IMR-90 (cell line): ENCODE measurements around the gene RGL1. TPM values are rescaled to one million over a fixed set of nuclear protein-coding genes. Genes with fewer than 3 reads are reported as not detected.

Source experiments
- ATAC-seq: fragments of 200-7000 bp; cut with Tn5 transposase; 2 replicates; pipeline ENCODE4 v1.9.1; 2020; ENCODE audit warnings: low read depth, mild to moderate bottlenecking, moderate library complexity
- BruUV-seq: library from RNA; stranded (reverse); fragments of 400-500 nt; replicated peaks from 2 replicates; lab custom pipeline; 2021; lab: Mats Ljungman, UMichigan
- CTCF ChIA-PET: fragments of 300-600 bp; formaldehyde crosslinking; extraction: SDS; loops from one replicate; lab custom pipeline; 2021; ENCODE audit warnings: antibody characterized with exemption; lab: Yijun Ruan, JAX
- POLR2A ChIA-PET: fragments of 300-600 bp; sonication (Branson Sonifier 250); formaldehyde crosslinking; loops from one replicate; lab custom pipeline; 2022; ENCODE audit warnings: antibody characterized with exemption; ENCODE audit not compliant: unreplicated experiment; lab: Charles Lee
- DNase-seq: peaks from one replicate; pipeline ENCODE4 v3.0.0; 2013
- H2AFZ ChIP-seq: replicated peaks from 2 replicates; pipeline ENCODE3; 2013; ENCODE audit warnings: low read length, mild to moderate bottlenecking; ENCODE audit not compliant: poor library complexity
- H2AK5ac ChIP-seq: 2 replicates; pipeline ENCODE4 v1.6.1; 2013; ENCODE audit warnings: low read depth, low read length, inconsistent platforms
- H2AK9ac ChIP-seq: replicated peaks from 2 replicates; pipeline ENCODE3; 2013; ENCODE audit warnings: mild to moderate bottlenecking, low read depth, low read length, moderate library complexity; ENCODE audit not compliant: poor library complexity
- H2BK120ac ChIP-seq: 2 replicates; pipeline ENCODE4 v1.6.1; 2013; ENCODE audit warnings: low read depth, low read length, inconsistent platforms
- H2BK15ac ChIP-seq: 3 replicates; pipeline ENCODE4 v1.6.1; 2013; ENCODE audit warnings: low read depth, low read length, inconsistent platforms
- H2BK20ac ChIP-seq: 2 replicates; pipeline ENCODE4 v1.6.1; 2013; ENCODE audit warnings: low read depth, mild to moderate bottlenecking, inconsistent platforms, low read length, moderate library complexity
- H2BK5ac ChIP-seq: 2 replicates; pipeline ENCODE4 v1.6.1; 2013; ENCODE audit warnings: mild to moderate bottlenecking, low read depth, low read length, inconsistent platforms; ENCODE audit not compliant: poor library complexity, severe bottlenecking
- H3K14ac ChIP-seq: replicated peaks from 2 replicates; pipeline ENCODE4 v1.6.1; 2013; ENCODE audit warnings: low read depth, low read length, inconsistent platforms
- H3K18ac ChIP-seq: 2 replicates; pipeline ENCODE4 v1.6.1; 2013; ENCODE audit warnings: low read depth, low read length, control low read depth
- H3K23ac ChIP-seq: 2 replicates; pipeline ENCODE4 v1.6.1; 2013; ENCODE audit warnings: low read depth, low read length, inconsistent platforms
- H3K27ac ChIP-seq: 2 replicates; pipeline ENCODE4 v1.5.1; 2013; ENCODE audit warnings: mild to moderate bottlenecking, control low read depth, low read length; ENCODE audit not compliant: insufficient read depth
- H3K27me3 ChIP-seq: 2 replicates; pipeline ENCODE4 v1.6.1; 2013; ENCODE audit warnings: low read length; ENCODE audit not compliant: control insufficient read depth, insufficient read depth
- H3K36me3 ChIP-seq: 2 replicates; pipeline ENCODE4 v1.6.1; 2013; ENCODE audit warnings: low read length, mixed read lengths; ENCODE audit not compliant: control insufficient read depth, insufficient read depth
- H3K4ac ChIP-seq: 2 replicates; pipeline ENCODE4 v1.6.1; 2013; ENCODE audit warnings: low read depth, low read length, inconsistent platforms
- H3K4me1 ChIP-seq: 2 replicates; pipeline ENCODE4 v1.6.1; 2013; ENCODE audit warnings: low read length, mixed read lengths; ENCODE audit not compliant: control insufficient read depth, insufficient read depth
- H3K4me2 ChIP-seq: 2 replicates; pipeline ENCODE4 v1.6.1; 2013; ENCODE audit warnings: low read depth, mild to moderate bottlenecking, control low read depth, low read length, moderate library complexity
- H3K4me3 ChIP-seq: 2 replicates; pipeline ENCODE4 v1.5.1; 2013; ENCODE audit warnings: low read depth, mild to moderate bottlenecking, control low read depth, low read length, moderate library complexity; ENCODE audit not compliant: insufficient read depth
- H3K56ac ChIP-seq: 2 replicates; pipeline ENCODE4 v1.6.1; 2013; ENCODE audit warnings: low read length, inconsistent platforms; ENCODE audit not compliant: insufficient read depth; ENCODE audit errors: extremely low read depth
- H3K79me1 ChIP-seq, 2 experiments: 2 replicates each; pipeline ENCODE4 v1.6.1; 2013; ENCODE audit warnings: low read length in 2 of 2, inconsistent platforms in 1 of 2, low read depth in 1 of 2
- H3K9ac ChIP-seq: 2 replicates; pipeline ENCODE4 v1.6.1; 2013; ENCODE audit warnings: low read depth, low read length, control low read depth
- H3K9me1 ChIP-seq: 2 replicates; pipeline ENCODE4 v1.6.1; 2013; ENCODE audit warnings: low read length, inconsistent platforms; ENCODE audit not compliant: insufficient read depth
- H3K9me3 ChIP-seq: 2 replicates; pipeline ENCODE4 v1.6.1; 2013; ENCODE audit warnings: low read length; ENCODE audit not compliant: control insufficient read depth, insufficient read depth
- H4K20me1 ChIP-seq: 2 replicates; pipeline ENCODE4 v1.6.1; 2013; ENCODE audit warnings: low read length, inconsistent platforms; ENCODE audit not compliant: insufficient read depth
- H4K5ac ChIP-seq: 2 replicates; pipeline ENCODE4 v1.6.1; 2013; ENCODE audit warnings: mild to moderate bottlenecking, low read depth, low read length, control low read depth
- H4K8ac ChIP-seq, 2 experiments: 2 replicates each; pipeline ENCODE4 v1.6.1; 2013; ENCODE audit warnings: low read depth in 2 of 2, low read length in 2 of 2, control low read depth in 1 of 2, inconsistent platforms in 1 of 2
- H4K91ac ChIP-seq: 2 replicates; pipeline ENCODE4 v1.6.1; 2013; ENCODE audit warnings: low read depth, low read length, inconsistent platforms; ENCODE audit not compliant: insufficient read depth
- BHLHE40 ChIP-seq: fragments of 150-350 bp; IDR thresholded peaks from 2 replicates; pipeline ENCODE4 v1.6.1; 2016; ENCODE audit warnings: mild to moderate bottlenecking, low read depth, low read length
- CHD1 ChIP-seq: IDR thresholded peaks from 2 replicates; pipeline ENCODE4 v1.6.1; 2012; ENCODE audit warnings: low read depth, low read length, improper control_type of control experiment
- CTCF ChIP-seq: conservative IDR thresholded peaks from 2 replicates; pipeline ENCODE4 v1.5.1; 2012; ENCODE audit warnings: mild to moderate bottlenecking, low read depth, low read length, improper control_type of control experiment
- ELK1 ChIP-seq: fragments of 150-350 bp; IDR thresholded peaks from 2 replicates; pipeline ENCODE4 v1.6.1; 2016; ENCODE audit warnings: low read depth, mild to moderate bottlenecking, low read length, moderate library complexity, borderline replicate concordance
- FOS ChIP-seq: fragments of 150-350 bp; IDR thresholded peaks from 2 replicates; pipeline ENCODE4 v1.6.1; 2016; ENCODE audit warnings: low read depth, low read length
- MAFK ChIP-seq: IDR thresholded peaks from 2 replicates; pipeline ENCODE4 v1.6.1; 2012; ENCODE audit warnings: low read depth, low read length, improper control_type of control experiment
- MAZ ChIP-seq: IDR thresholded peaks from 2 replicates; pipeline ENCODE4 v1.6.1; 2012; ENCODE audit warnings: low read depth, mild to moderate bottlenecking, low read length, improper control_type of control experiment, moderate library complexity, borderline replicate concordance
- MXI1 ChIP-seq: IDR thresholded peaks from 2 replicates; pipeline ENCODE4 v1.6.1; 2012; ENCODE audit warnings: low read depth, mild to moderate bottlenecking, low read length, moderate library complexity, borderline replicate concordance
- NFE2L2 ChIP-seq: fragments of 150-350 bp; IDR thresholded peaks from 2 replicates; pipeline ENCODE4 v1.6.1; 2016; ENCODE audit warnings: low read depth, mild to moderate bottlenecking, low read length
- POLR2A ChIP-seq: IDR thresholded peaks from 2 replicates; pipeline ENCODE4 v1.6.1; 2012; ENCODE audit warnings: mild to moderate bottlenecking, low read depth, low read length
- RCOR1 ChIP-seq: IDR thresholded peaks from 2 replicates; pipeline ENCODE4 v1.6.1; 2012; ENCODE audit warnings: mild to moderate bottlenecking, low read length, improper control_type of control experiment; ENCODE audit not compliant: insufficient replicate concordance
- RFX5 ChIP-seq: IDR thresholded peaks from 2 replicates; pipeline ENCODE4 v1.8.0; 2012; ENCODE audit warnings: low read depth, mild to moderate bottlenecking, low read length, moderate library complexity
- SMC3 ChIP-seq: fragments of 150-350 bp; IDR thresholded peaks from 2 replicates; pipeline ENCODE4 v1.6.1; 2016; ENCODE audit warnings: low read depth, mild to moderate bottlenecking, antibody characterized with exemption, low read length, moderate library complexity
- USF2 ChIP-seq: fragments of 150-350 bp; IDR thresholded peaks from 2 replicates; pipeline ENCODE4 v1.6.1; 2017; ENCODE audit warnings: mild to moderate bottlenecking, antibody characterized with exemption, low read length, low read depth
- whole genome bisulfite sequencing, 2 experiments: methylation state at CpG; one replicate each; pipeline versions ENCODE4 v1.1.5 to v1.1.7; 2013; ENCODE audit warnings: missing lambda C conversion rate in 2 of 2; ENCODE audit not compliant: insufficient read length in 1 of 2; ENCODE audit errors: extremely low coverage in 2 of 2; 5-methylcytosine and 5-hydroxymethylcytosine counted together
- dilution Hi-C: fragments of 300-500 bp; cut with HindIII; formaldehyde crosslinking; loops from one replicate; pipeline ENCODE4 v1.14.3; 2018; ENCODE audit warnings: low sequenced_read_pairs; ENCODE audit not compliant: unreplicated experiment
- in situ Hi-C: fragments of 300-500 bp; cut with MboI; formaldehyde crosslinking; loops from 3 replicates; pipeline ENCODE4 v1.14.3; 2019; ENCODE audit warnings: low sequenced_read_pairs, inconsistent platforms, mixed read lengths
- intact Hi-C: fragments of 100-400 bp; cut with micrococcal nuclease; formaldehyde crosslinking; loops from 2 replicates; pipeline ENCODE4 v1.10.0; 2022
- polyA plus RNA-seq, 3 experiments: library from polyadenylated mRNA; depleted of rRNA; stranded (reverse); fragments of >200 nt; gene quantifications; 2 replicates each; pipeline ENCODE4 v1.2.3, GENCODE V29; 2012; ENCODE audit warnings: low replicate concordance in 1 of 3
- total RNA-seq: library from RNA; depleted of rRNA; stranded (reverse); fragments of >200 nt; gene quantifications from 2 replicates; pipeline ENCODE4 v1.2.3, GENCODE V29; 2012

RGL1 gene
- total and polyA plus RNA-seq, 2 of the 4 experiments (the other 2 are of a cell fraction) = 4.7 to 7.5 TPM

GRCh38 chr1:183877053-183877720 lies 72.3 kb downstream of the RGL1 start:
- Histone ChIP-seq H2AK9ac (no peak overlapping the region), H4K8ac (0 out of 4 replicates have a peak overlapping the region, but pooled peaks have one; percentile 4 to 46), H4K91ac (no peak overlapping the region; the same call in 1 of the 2 replicates), H3K27me3 (no peaks in the 10 kb centered on the region), H3K14ac (peak overlapping the region; percentile 4; the same call in 1 of the 2 replicates), H3K4me1 (peaks cover 10% of the 10 kb centered on the region), H3K56ac (peak overlapping the region; percentile 1; the same call in 1 of the 2 replicates), H4K20me1 (no peaks in the 10 kb centered on the region; the same call in 1 of the 2 replicates), H2BK20ac (no peak overlapping the region), H3K4me2 (peak overlapping the region; percentile 30), H3K23ac (peak overlapping the region; percentile 8; the same call in 1 of the 2 replicates), H3K4ac (peak overlapping the region; percentile 0; the same call in 1 of the 2 replicates), H2BK5ac (no peak overlapping the region), H2AFZ (peak overlapping the region; percentile 16), H3K27ac (no peak overlapping the region), H2BK15ac (0 out of 3 replicates have a peak overlapping the region, but pooled peaks have one; percentile 0), H3K18ac (peak overlapping the region; percentile 3), H2AK5ac (no peak overlapping the region), H3K9me3 (no peaks in the 10 kb centered on the region), H3K36me3 (peaks cover 1% of the 10 kb centered on the region; the same call in 1 of the 2 replicates), H4K5ac (peak overlapping the region; percentile 57; the same call in 1 of the 2 replicates), H3K79me1 (peaks cover 0 to 3% of the 10 kb centered on the region in 2 experiments; a peak in 1 of 4 replicates), H3K9ac (peak overlapping the region; percentile 6; the same call in 1 of the 2 replicates), H2BK120ac (peak overlapping the region; percentile 15; the same call in 1 of the 2 replicates), H3K9me1 (peaks cover 11% of the 10 kb centered on the region), H3K4me3 (peak overlapping the region; percentile 0; the same call in 1 of the 2 replicates)
- ATAC-seq (no peak), DNase-seq (peak; percentile 31)
- ChIA-PET POLR2A (no interaction called here), CTCF (no interaction called here)
- in situ Hi-C loops (no loop called here), intact Hi-C loops (no loop called here), dilution Hi-C loops (no loop called here)
- BruUV-seq = no TSS peak
- no CpG with 5 or more reads among the region's 10 CpGs for WGBS, 2 experiments
- TF ChIP-seq MAFK (no peak), FOS (no peak), SMC3 (no peak), MXI1 (no peak), RFX5 (no peak), POLR2A (no peak), BHLHE40 (no peak), NFE2L2 (no peak), ELK1 (no peak), MAZ (no peak), CHD1 (no peak), USF2 (no peak), RCOR1 (no peak), CTCF (no peak)
